Colonic mucosa (tissue), 4 donors: ENCODE data around the gene RPTOR. TPM values are rescaled to one million over a fixed set of nuclear protein-coding genes. Genes with fewer than 3 reads are reported as not detected.

ENCODE experiments used
- DNase-seq: peaks from one replicate; pipeline ENCODE4 v3.0.0-alpha.2; 2020
- H3K27ac ChIP-seq: fragments of 200-600 bp; one replicate; pipeline ENCODE4 v1.8.0; 2021
- H3K27me3 ChIP-seq: fragments of 200-600 bp; one replicate; pipeline ENCODE4 v1.8.0; 2021
- H3K36me3 ChIP-seq: fragments of 200-600 bp; one replicate; pipeline ENCODE4 v1.8.0; 2021
- H3K4me1 ChIP-seq: fragments of 200-600 bp; one replicate; pipeline ENCODE4 v1.8.0; 2021; ENCODE audit warnings: mild to moderate bottlenecking
- H3K4me3 ChIP-seq: fragments of 200-600 bp; one replicate; pipeline ENCODE4 v1.8.0; 2021
- H3K9ac ChIP-seq, 2 donors: one replicate each; pipeline ENCODE4 v1.7.0; 2013; ENCODE audit warnings: control low read depth in 2 of 2, low read depth in 2 of 2, low read length in 2 of 2
- H3K9me3 ChIP-seq: fragments of 200-600 bp; one replicate; pipeline ENCODE4 v1.8.0; 2021
- CTCF ChIP-seq: fragments of 200-600 bp; IDR thresholded peaks from one replicate; pipeline ENCODE4 v1.8.0; 2022; ENCODE audit warnings: antibody characterized with exemption, mild to moderate bottlenecking
- intact Hi-C: fragments of 100-400 bp; cut with DNase I; formaldehyde crosslinking; loops from one replicate; pipeline ENCODE4 v1.14.1; 2022
- total RNA-seq, 2 donors: library from RNA; stranded (reverse); fragmentation: NEBNext Ultra II Directional in 1 of 2; extraction: Animal tissue kit (Norgen Biotek cat#: 25700) in 1 of 2; gene quantifications; one replicate each; pipeline ENCODE4 v1.2.1, GENCODE V29; 2021
- donor health status: healthy.
- donor health status: DM: no; HTN: no; CAD: no.
- donor health status: DM: no; HTN: no; CAD: no.

The RPTOR gene
- total RNA-seq, 2 donors from 2014 or later, result 21.2 to 39.6 TPM

GRCh38 chr17:80632046-80632581 is 87.5 kb downstream of the RPTOR start:
- H3K9ac ChIP-seq, result no peak overlapping the region
- no peaks in the 10 kb centered on the region for H3K36me3 ChIP-seq
- H3K4me1 ChIP-seq, result no peaks in the 10 kb centered on the region
- H3K9me3 ChIP-seq, result no peaks in the 10 kb centered on the region
- DNase-seq, result no peak
- intact Hi-C loops, result no loop called here
- H3K4me3 ChIP-seq, result no peak overlapping the region
- H3K27me3 ChIP-seq, result no peaks in the 10 kb centered on the region
- no peak overlapping the region for H3K27ac ChIP-seq
- TF ChIP-seq CTCF, result no peak

GRCh38 chr17:80633207-80633606 is 88.6 kb downstream of the RPTOR start:
- H3K36me3 ChIP-seq, result no peaks in the 10 kb centered on the region
- intact Hi-C loops, result no loop called here
- TF ChIP-seq CTCF, result no peak
- DNase-seq, result no peak
- no peaks in the 10 kb centered on the region for H3K9me3 ChIP-seq
- no peaks in the 10 kb centered on the region for H3K4me1 ChIP-seq
- no peak overlapping the region for H3K4me3 ChIP-seq
- H3K27me3 ChIP-seq, result no peaks in the 10 kb centered on the region
- H3K27ac ChIP-seq, result no peak overlapping the region
- H3K9ac ChIP-seq, result no peak overlapping the region

- H3K4me3 ChIP-seq, result no peak overlapping the region
- no peak overlapping the region for H3K9ac ChIP-seq
- no peak overlapping the region for H3K27ac ChIP-seq
- TF ChIP-seq CTCF, result no peak
- no peaks in the 10 kb centered on the region for H3K4me1 ChIP-seq
- H3K9me3 ChIP-seq, result no peaks in the 10 kb centered on the region
- H3K36me3 ChIP-seq, result no peaks in the 10 kb centered on the region
- intact Hi-C loops, result no loop called here
- no peak for DNase-seq
- no peaks in the 10 kb centered on the region for H3K27me3 ChIP-seq
Observed at GRCh38 chr17:80633994-80634566, 89.4 kb downstream of the RPTOR start.

GRCh38 chr17:80636361-80637018 is 91.9 kb downstream of the RPTOR start:
- no peaks in the 10 kb centered on the region for H3K27me3 ChIP-seq
- intact Hi-C loops, result no loop called here
- H3K27ac ChIP-seq, result no peak overlapping the region
- no peak overlapping the region for H3K9ac ChIP-seq
- TF ChIP-seq CTCF, result no peak
- DNase-seq, result no peak
- no peaks in the 10 kb centered on the region for H3K36me3 ChIP-seq
- H3K4me1 ChIP-seq, result no peaks in the 10 kb centered on the region
- no peaks in the 10 kb centered on the region for H3K9me3 ChIP-seq
- no peak overlapping the region for H3K4me3 ChIP-seq

GRCh38 chr17:80637048-80637781 is 92.6 kb downstream of the RPTOR start:
- Histone ChIP-seq H3K4me3 (no peak overlapping the region), H3K27me3 (no peaks in the 10 kb centered on the region), H3K36me3 (no peaks in the 10 kb centered on the region), H3K9me3 (no peaks in the 10 kb centered on the region), H3K27ac (no peak overlapping the region), H3K9ac (no peak overlapping the region), H3K4me1 (no peaks in the 10 kb centered on the region)
- no peak for TF ChIP-seq CTCF
- intact Hi-C loops, result no loop called here
- no peak for DNase-seq
